MM.1S (cell line): ENCODE data around the gene ARL8B.
A peak's percentile ranks its signal among the peaks of the same experiment; 100 is the strongest.
"Not testable (repeated sequence)": the region's sequence is repeated elsewhere in the genome, so short reads cannot be mapped to it uniquely, and the experiment has no call there.

Experiments used
- DNase-seq: peaks from one replicate; pipeline ENCODE4 v3.0.0-alpha.2; 2015
- H2AFZ ChIP-seq: fragments of 300-600 bp; sonication (generic); 2 replicates; pipeline ENCODE4 v1.6.0; 2016; ENCODE audit warnings: antibody characterized with exemption, low read length
- H3F3A ChIP-seq: fragments of 300-600 bp; sonication (generic); 2 replicates; pipeline ENCODE4 v1.6.1; 2016; ENCODE audit warnings: mild to moderate bottlenecking, antibody characterized with exemption, low read length, moderate library complexity, mixed read lengths; ENCODE audit not compliant: insufficient read depth
- H3K27ac ChIP-seq: fragments of 300-600 bp; sonication (generic); 2 replicates; pipeline ENCODE4 v1.5.1; 2016; ENCODE audit warnings: mild to moderate bottlenecking, low read length
- H3K27me3 ChIP-seq: fragments of 300-600 bp; sonication (generic); replicated peaks from 2 replicates; pipeline ENCODE4 v1.6.0; 2016; ENCODE audit warnings: low read length; ENCODE audit not compliant: insufficient read depth
- H3K36me3 ChIP-seq: fragments of 300-600 bp; sonication (generic); replicated peaks from 2 replicates; pipeline ENCODE4 v1.6.1; 2016; ENCODE audit warnings: mild to moderate bottlenecking, low read length, mixed read lengths; ENCODE audit not compliant: insufficient read depth
- H3K4me1 ChIP-seq: fragments of 300-600 bp; sonication (generic); 2 replicates; pipeline ENCODE4 v1.6.1; 2016; ENCODE audit warnings: low read length, mixed read lengths
- H3K4me2 ChIP-seq: fragments of 300-600 bp; sonication (generic); 2 replicates; pipeline ENCODE4 v1.6.0; 2016; ENCODE audit warnings: low read depth, low read length
- H3K4me3 ChIP-seq: fragments of 300-600 bp; sonication (generic); 2 replicates; pipeline ENCODE4 v1.5.1; 2016; ENCODE audit warnings: low read length, mixed read lengths
- H3K79me2 ChIP-seq: fragments of 300-600 bp; sonication (generic); 2 replicates; pipeline ENCODE4 v1.6.1; 2016; ENCODE audit warnings: mixed run types, low read length, mixed read lengths
- H3K9ac ChIP-seq: fragments of 300-600 bp; sonication (generic); 2 replicates; pipeline ENCODE4 v1.6.1; 2016; ENCODE audit warnings: low read length, mixed read lengths
- H3K9me2 ChIP-seq: fragments of 300-600 bp; sonication (generic); replicated peaks from 2 replicates; pipeline ENCODE4 v1.6.1; 2016; ENCODE audit warnings: mild to moderate bottlenecking, low read length, mixed read lengths; ENCODE audit not compliant: insufficient read depth
- H3K9me3 ChIP-seq: fragments of 300-600 bp; sonication (generic); replicated peaks from 2 replicates; pipeline ENCODE4 v1.6.1; 2016; ENCODE audit warnings: mild to moderate bottlenecking, low read length, mixed read lengths; ENCODE audit not compliant: insufficient read depth
- H4K20me1 ChIP-seq: fragments of 300-600 bp; sonication (generic); 2 replicates; pipeline ENCODE4 v1.6.1; 2016; ENCODE audit warnings: mild to moderate bottlenecking, low read length, moderate library complexity, mixed read lengths; ENCODE audit not compliant: insufficient read depth
- EZH2 ChIP-seq: fragments of 300-600 bp; sonication (generic); optimal IDR thresholded peaks from 2 replicates; pipeline ENCODE3; 2017; ENCODE audit warnings: low read depth, mild to moderate bottlenecking, antibody characterized with exemption, low read length, mixed read lengths
- EZH2phosphoT487 ChIP-seq: fragments of 300-600 bp; sonication (generic); IDR thresholded peaks from 2 replicates; pipeline ENCODE4 v1.6.1; 2018; ENCODE audit warnings: antibody characterized with exemption, low read length
- TF ChIP-seq, protein P1 (sequence below): fragments of 300-600 bp; sonication (generic); IDR thresholded peaks from 2 replicates; pipeline ENCODE4 v1.5.1; 2016; ENCODE audit warnings: antibody characterized with exemption, low read length, mixed read lengths

Gene ARL8B

GRCh38 chr3:5181469-5182141 lies 59.5 kb downstream of the ARL8B start:
- Histone ChIP-seq H3K4me1 (peaks cover 61% of the 10 kb centered on the region), H3F3A (peaks cover 53% of the 10 kb centered on the region), H3K9me2 (no peaks in the 10 kb centered on the region), H2AFZ (no peak overlapping the region), H3K27ac (peak overlapping the region; percentile 96), H3K4me2 (peak overlapping the region; percentile 81), H4K20me1 (no peaks in the 10 kb centered on the region), H3K27me3 (no peaks in the 10 kb centered on the region), H3K4me3 (peak overlapping the region; percentile 36), H3K9ac (peak overlapping the region; percentile 63), H3K9me3 (no peaks in the 10 kb centered on the region), H3K79me2 (peaks cover 70% of the 10 kb centered on the region), H3K36me3 (peaks cover 12% of the 10 kb centered on the region)
- peak; percentile 95 for DNase-seq
- TF ChIP-seq EZH2 (no peak), EZH2phosphoT487 (no peak)
- TF ChIP-seq, protein P1, sequence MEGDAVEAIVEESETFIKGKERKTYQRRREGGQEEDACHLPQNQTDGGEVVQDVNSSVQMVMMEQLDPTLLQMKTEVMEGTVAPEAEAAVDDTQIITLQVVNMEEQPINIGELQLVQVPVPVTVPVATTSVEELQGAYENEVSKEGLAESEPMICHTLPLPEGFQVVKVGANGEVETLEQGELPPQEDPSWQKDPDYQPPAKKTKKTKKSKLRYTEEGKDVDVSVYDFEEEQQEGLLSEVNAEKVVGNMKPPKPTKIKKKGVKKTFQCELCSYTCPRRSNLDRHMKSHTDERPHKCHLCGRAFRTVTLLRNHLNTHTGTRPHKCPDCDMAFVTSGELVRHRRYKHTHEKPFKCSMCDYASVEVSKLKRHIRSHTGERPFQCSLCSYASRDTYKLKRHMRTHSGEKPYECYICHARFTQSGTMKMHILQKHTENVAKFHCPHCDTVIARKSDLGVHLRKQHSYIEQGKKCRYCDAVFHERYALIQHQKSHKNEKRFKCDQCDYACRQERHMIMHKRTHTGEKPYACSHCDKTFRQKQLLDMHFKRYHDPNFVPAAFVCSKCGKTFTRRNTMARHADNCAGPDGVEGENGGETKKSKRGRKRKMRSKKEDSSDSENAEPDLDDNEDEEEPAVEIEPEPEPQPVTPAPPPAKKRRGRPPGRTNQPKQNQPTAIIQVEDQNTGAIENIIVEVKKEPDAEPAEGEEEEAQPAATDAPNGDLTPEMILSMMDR = no peak

DNA sequence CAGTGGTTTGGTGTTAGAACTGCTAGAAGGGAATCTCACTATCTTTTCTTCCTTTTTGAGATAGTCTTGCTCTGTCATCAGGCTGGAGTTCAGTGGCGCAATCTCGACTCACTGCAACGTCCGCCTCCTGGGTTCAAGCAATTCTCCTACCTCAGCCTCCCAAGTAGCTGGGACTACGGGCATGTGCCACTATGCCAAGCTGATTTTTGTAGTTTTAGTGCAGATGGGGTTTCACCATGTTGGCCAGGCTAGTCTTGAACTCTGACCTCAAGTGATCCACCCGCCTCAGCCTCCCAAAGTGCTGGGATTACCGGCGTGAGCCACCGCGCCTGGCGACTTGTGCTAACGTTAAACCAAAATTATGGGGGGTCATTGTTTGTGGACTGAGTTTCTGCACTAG lies 61.6 kb downstream of the ARL8B start:
- peaks cover 61% of the 10 kb centered on the region for H3K4me1 ChIP-seq
- not testable (repeated sequence) for H3K9ac ChIP-seq, H3K9me2 ChIP-seq, H3K9me3 ChIP-seq, H3K4me3 ChIP-seq, H3K27me3 ChIP-seq, H3K4me2 ChIP-seq, DNase-seq, H2AFZ ChIP-seq, H4K20me1 ChIP-seq, H3K36me3 ChIP-seq
- peak overlapping the region; percentile 96; the same call in 1 of the 2 replicates for H3K27ac ChIP-seq
- H3K79me2 ChIP-seq = peaks cover 70% of the 10 kb centered on the region
- H3F3A ChIP-seq = peaks cover 62% of the 10 kb centered on the region

DNA sequence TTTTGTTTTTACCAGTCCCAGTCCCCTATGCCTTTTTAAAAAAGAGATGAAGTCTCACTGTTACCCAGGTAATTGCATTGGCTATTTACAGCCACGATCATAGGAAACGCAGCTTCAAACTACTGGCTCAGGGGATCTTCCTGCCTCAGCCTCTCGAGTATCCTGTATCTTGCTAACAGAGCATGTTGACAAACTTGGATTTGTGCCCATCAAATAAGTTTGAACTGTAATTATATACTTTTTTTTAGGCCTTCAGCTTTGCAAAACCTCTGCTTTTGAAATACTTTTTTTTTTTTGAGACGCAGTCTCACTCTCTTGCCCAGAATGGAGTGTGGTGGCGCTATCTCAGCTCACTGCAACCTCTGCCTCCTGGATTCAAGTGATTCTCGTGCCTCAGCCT lies 62.4 kb downstream of the ARL8B start:
- Histone ChIP-seq H2AFZ (no peak overlapping the region), H3K4me2 (peak overlapping the region; percentile 65; the same call in 1 of the 2 replicates), H3K9ac (no peak overlapping the region), H3K79me2 (peaks cover 77% of the 10 kb centered on the region), H3K27ac (peak overlapping the region; percentile 80; the same call in 1 of the 2 replicates), H3K36me3 (peaks cover 4% of the 10 kb centered on the region; the same call in 1 of the 2 replicates), H4K20me1 (no peaks in the 10 kb centered on the region), H3K4me1 (peaks cover 61% of the 10 kb centered on the region), H3K27me3 (no peaks in the 10 kb centered on the region), H3F3A (peaks cover 69% of the 10 kb centered on the region), H3K9me2 (no peaks in the 10 kb centered on the region), H3K9me3 (no peaks in the 10 kb centered on the region), H3K4me3 (no peak overlapping the region)
- no peak for TF ChIP-seq EZH2
- no peak for TF ChIP-seq EZH2phosphoT487
- TF ChIP-seq, protein P1 = no peak
- DNase-seq = no peak

DNA sequence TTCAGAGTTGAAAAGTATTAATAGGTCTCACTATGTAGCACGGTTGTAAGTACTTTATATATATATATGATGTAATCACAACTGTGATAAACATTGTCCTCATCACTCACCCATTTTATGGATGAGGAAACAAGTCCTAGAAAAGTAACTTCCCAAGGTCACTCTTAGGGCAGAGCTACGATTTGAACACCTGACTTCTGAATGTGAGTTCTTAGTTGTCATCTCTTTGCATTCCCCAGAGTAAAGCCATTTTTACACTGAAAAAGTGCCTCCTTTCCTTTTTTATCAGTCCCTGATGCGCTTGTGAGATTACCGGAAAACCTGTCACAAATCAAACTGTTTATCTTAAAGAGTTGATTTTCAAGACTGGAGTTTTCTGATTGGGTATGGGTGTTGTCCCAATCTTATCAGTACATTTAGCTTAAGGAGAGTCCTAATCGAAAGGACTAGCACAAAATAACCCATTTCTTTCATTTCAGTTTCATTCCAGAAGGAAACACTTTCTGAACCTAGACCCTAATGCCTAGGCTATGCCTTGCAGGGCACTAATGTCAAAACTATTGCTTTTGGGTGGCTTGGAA lies 63.1 kb downstream of the ARL8B start:
- Histone ChIP-seq H3K4me2 (peak overlapping the region; percentile 65), H3F3A (peaks cover 73% of the 10 kb centered on the region)

More for the DNA sequence above, 63.1 kb downstream of the ARL8B start:
- H3K27me3 ChIP-seq = no peaks in the 10 kb centered on the region
- no peaks in the 10 kb centered on the region for H3K9me2 ChIP-seq
- peaks cover 78% of the 10 kb centered on the region for H3K79me2 ChIP-seq
- peak overlapping the region; percentile 80 for H3K27ac ChIP-seq
- H3K9me3 ChIP-seq = no peaks in the 10 kb centered on the region
- H3K4me1 ChIP-seq = peaks cover 56% of the 10 kb centered on the region
- no peak overlapping the region for H2AFZ ChIP-seq
- H4K20me1 ChIP-seq = no peaks in the 10 kb centered on the region
- peak overlapping the region; percentile 95; the same call in 1 of the 2 replicates for H3K9ac ChIP-seq
- H3K36me3 ChIP-seq = no peaks in the 10 kb centered on the region
- DNase-seq = peak; percentile 57
- peak overlapping the region; percentile 78; the same call in 1 of the 2 replicates for H3K4me3 ChIP-seq
- TF ChIP-seq, protein P1 = no peak
- TF ChIP-seq EZH2phosphoT487 (no peak), EZH2 (no peak)
